22Rv1 (cell line): ENCODE results near the gene LTBP1.

Source experiments
- H3K27ac ChIP-seq: fragments of 450-650 bp; 2 replicates; pipeline ENCODE4 v1.5.1; 2017
- ZFX ChIP-seq: fragments of 450-650 bp; IDR thresholded peaks from 2 replicates; pipeline ENCODE4 v1.6.1; 2017; ENCODE audit warnings: antibody characterized with exemption, borderline replicate concordance
- TF ChIP-seq, protein P1 (sequence below): fragments of 450-650 bp; IDR thresholded peaks from 2 replicates; pipeline ENCODE4 v1.5.1; 2017; ENCODE audit warnings: mild to moderate bottlenecking

LTBP1 gene

DNA sequence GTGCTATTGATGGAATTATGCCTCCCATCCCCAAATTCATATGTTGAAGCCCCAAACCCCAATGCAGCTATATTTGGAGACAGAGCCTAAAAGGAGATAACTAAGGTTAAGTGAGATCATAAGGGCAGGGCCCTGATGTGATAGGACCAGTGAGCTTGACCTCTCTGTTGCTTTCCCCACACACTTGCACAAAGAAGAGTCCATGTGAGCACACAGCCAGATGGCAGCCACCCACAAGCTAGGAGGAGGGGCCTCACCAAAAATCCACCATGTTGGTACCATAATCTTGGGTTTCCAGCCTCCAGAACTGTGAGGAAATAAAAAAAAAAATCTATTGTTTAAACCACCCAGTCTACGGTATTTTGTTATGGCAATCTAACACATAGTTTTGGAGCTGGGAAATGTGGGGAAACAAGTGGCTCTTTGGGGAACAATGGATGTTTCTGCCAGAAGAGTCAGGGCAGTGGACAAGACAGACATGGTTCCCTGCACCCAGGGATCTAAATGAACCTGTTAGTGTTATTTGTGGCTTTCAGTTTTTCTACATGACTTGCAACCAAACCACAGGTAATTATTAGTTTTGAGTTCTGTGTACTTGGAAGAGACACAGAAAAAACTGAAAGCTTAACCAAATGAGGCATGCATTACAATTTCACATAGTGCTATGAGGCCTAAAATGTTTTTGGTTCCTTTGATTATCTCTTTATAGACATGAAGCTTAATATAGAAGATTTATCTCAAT lies 259.1 kb downstream of the LTBP1 start:
- TF ChIP-seq, protein P1, sequence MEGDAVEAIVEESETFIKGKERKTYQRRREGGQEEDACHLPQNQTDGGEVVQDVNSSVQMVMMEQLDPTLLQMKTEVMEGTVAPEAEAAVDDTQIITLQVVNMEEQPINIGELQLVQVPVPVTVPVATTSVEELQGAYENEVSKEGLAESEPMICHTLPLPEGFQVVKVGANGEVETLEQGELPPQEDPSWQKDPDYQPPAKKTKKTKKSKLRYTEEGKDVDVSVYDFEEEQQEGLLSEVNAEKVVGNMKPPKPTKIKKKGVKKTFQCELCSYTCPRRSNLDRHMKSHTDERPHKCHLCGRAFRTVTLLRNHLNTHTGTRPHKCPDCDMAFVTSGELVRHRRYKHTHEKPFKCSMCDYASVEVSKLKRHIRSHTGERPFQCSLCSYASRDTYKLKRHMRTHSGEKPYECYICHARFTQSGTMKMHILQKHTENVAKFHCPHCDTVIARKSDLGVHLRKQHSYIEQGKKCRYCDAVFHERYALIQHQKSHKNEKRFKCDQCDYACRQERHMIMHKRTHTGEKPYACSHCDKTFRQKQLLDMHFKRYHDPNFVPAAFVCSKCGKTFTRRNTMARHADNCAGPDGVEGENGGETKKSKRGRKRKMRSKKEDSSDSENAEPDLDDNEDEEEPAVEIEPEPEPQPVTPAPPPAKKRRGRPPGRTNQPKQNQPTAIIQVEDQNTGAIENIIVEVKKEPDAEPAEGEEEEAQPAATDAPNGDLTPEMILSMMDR = no peak
- no peak for TF ChIP-seq ZFX
- H3K27ac ChIP-seq = no peak overlapping the region

DNA sequence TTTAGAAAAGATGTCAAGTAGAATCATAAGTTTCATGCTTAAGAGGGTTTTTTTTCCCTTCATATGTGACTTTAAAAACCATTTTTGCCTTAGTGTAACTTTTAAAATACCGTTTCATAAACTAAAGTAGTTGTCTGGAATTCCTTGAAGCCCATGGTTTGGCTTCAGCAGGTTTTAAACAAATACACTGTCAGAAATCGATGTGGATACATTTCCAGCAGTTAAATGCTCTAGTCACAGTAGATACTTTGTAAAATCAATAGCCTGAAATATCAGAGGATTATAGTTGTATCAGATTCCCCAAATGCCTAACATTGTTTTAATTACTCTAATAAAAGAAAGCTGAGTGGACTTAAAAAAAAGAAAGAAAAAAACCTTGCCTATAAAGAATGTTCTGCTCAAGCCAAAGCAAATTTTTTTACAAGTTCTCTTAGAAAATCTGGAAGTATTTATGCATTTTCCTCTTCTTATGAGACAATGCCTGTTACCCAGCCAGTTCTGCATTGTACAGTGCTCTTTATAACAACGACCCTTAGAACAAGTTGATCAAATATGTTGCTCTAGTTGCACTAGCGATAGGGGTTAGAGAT lies 260.5 kb downstream of the LTBP1 start:
- no peak for TF ChIP-seq ZFX
- TF ChIP-seq, protein P1 = no peak
- no peak overlapping the region for H3K27ac ChIP-seq

DNA sequence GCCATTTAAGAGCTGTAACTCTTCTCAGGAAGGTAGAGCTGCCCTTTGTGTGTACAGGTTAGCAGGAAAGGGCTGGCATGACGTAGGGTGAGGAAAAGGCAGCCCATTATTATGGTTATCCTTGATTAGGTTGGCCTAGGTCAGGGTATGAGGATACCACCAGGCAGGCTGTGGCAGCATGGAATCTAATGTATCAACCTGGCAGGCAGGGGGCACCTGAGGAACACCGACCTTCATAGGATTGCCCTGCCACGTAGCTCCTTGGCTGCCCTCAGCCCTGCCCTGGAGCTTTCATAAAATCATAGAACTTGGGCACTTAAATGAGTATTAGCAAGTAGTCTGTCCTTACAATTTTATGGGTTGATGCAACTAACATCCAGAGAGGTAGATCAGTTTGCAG lies 261.6 kb downstream of the LTBP1 start:
- no peak overlapping the region for H3K27ac ChIP-seq
- TF ChIP-seq, protein P1 = no peak
- TF ChIP-seq ZFX = no peak

DNA sequence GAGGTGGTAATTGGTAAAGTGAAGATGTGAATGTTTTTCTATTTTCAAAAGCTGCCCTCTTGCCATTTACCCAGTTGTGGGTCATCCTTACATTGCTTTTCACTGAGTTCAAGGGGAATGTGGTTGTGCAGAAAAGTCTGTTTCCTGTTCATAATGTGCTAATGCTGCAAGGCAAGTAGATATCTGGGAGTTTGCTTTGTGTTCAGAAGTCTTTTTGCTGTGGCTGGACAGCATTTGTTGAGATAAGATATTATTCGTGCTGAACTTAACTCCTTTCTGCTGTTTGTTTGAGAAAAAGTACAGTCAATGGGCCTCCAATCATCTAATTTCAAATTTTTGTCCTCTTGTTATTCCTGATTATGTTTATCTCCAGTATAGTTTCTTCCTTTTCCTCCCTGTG lies 263.2 kb downstream of the LTBP1 start:
- TF ChIP-seq ZFX = no peak
- TF ChIP-seq, protein P1 = no peak
- no peak overlapping the region for H3K27ac ChIP-seq

DNA sequence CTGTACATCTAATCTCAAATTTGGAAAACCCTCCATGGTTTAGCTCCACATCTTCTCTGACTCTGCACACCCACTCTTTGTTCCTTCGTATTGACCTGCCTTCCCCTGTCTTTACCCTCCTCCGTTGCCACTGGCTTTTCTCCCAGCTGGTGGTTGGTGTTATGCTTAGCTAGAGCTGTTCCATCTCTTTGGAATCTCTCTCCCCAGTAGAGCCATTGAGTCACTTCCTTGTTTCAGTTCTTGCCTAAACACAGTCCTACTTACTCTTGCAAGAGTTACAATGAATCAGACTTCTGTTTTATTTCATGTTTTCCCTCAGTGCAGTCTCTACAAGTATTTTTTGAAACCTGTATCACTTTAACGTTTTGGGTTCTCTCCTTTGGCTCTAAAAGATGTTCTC lies 263.9 kb downstream of the LTBP1 start:
- no peak for TF ChIP-seq ZFX
- TF ChIP-seq, protein P1 = no peak
- H3K27ac ChIP-seq = no peak overlapping the region

DNA sequence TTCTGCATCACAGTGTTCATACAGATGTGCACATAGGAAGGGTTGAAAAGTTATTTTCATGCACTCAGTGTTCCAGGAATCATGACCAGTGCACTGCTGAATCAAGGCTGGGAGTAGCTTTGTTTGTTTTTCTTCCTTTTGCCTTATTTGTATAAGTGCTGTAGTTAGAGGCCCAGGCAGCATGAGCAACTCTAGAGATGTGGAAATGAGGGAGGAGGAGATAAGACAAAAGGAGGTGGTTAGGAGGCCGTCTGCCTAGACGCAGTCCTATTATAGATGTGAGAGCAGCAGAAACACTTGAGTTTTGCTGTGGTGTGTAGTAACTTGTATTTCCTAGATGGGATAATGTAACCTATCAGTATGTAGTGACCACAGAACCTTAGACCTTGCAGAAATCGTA lies 265.4 kb downstream of the LTBP1 start:
- H3K27ac ChIP-seq = no peak overlapping the region
- no peak for TF ChIP-seq ZFX
- TF ChIP-seq, protein P1 = no peak

DNA sequence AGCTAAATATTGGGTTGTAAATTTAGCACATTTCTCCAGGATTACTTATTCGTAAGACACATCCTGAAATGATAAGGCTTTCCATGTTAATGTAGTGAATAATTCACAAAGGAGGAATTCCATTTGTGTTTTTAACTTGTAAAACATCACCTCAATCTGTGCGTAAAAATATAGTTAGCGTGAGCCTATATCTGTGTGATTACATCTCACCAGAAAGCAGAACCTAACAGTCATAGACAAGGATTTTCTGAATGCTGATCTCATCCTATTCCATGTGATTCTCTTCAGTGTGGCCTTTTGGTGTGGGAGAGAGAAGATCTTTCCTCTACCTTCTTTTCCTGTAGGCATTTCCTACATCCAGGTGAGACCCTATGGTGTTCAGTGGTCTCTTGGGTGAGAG lies 266.5 kb downstream of the LTBP1 start:
- H3K27ac ChIP-seq = no peak overlapping the region
- TF ChIP-seq, protein P1 = no peak
- TF ChIP-seq ZFX = no peak
